Placental pericyte (primary cell): Measurements from ENCODE around the gene PSMD11. TPM values are rescaled to one million over a fixed set of nuclear protein-coding genes. Genes with fewer than 3 reads are reported as not detected.

Source experiments
- small RNA-seq: library from RNA; depleted of rRNA; stranded (forward); fragments of <200 nt; gene quantifications from one replicate; pipeline ENCODE3, GENCODE V24; 2012; ENCODE audit warnings: low replicate concordance
- total RNA-seq: library from RNA; depleted of rRNA; stranded (reverse); fragments of >200 nt; gene quantifications from 2 replicates; pipeline ENCODE4 v1.2.3, GENCODE V29; 2012

The PSMD11 gene
- 84.3 and 155 TPM in 2 replicates for total RNA-seq

DNA sequence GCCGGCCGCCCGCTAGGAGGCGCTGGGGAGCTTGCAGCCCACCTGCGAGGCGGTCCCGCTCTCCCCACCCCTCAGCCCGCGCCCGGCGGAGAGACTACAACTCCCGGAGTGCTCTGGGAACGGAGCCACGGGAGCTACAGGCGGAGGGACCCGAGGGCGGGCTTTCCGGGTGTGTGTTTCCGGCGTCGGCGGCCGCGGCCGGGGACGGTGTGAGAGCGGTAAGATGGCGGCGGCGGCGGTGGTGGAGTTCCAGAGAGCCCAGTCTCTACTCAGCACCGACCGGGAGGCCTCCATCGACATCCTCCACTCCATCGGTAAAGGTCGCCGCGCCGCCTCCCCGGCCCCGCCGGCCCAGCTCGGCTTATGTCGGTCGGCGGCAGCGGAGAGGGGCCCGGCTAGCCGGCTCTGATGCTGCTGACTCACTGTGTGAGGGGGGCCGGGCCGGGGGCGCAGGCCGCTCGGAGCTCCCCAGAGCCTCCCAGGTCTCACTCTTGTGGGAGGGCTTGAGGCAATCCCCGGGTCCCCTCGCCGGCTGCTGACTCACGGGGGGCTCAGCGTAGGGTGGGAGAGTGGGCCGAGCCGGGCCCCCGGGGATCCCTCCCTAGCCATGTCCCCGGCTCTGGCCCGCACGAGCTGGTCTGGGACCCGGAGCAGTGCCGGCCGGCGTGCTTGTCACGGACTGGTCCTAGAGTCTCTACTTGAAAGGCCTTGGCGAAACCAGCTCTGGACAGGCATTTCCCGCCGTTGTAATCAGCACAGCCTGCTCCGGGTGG is at the start of gene PSMD11:
Gene PSMD11, plus strand, starts transcription at position 210 of the 773 bp plus-strand sequence. Its CDS starts 14 bp downstream, at position 224.

DNA sequence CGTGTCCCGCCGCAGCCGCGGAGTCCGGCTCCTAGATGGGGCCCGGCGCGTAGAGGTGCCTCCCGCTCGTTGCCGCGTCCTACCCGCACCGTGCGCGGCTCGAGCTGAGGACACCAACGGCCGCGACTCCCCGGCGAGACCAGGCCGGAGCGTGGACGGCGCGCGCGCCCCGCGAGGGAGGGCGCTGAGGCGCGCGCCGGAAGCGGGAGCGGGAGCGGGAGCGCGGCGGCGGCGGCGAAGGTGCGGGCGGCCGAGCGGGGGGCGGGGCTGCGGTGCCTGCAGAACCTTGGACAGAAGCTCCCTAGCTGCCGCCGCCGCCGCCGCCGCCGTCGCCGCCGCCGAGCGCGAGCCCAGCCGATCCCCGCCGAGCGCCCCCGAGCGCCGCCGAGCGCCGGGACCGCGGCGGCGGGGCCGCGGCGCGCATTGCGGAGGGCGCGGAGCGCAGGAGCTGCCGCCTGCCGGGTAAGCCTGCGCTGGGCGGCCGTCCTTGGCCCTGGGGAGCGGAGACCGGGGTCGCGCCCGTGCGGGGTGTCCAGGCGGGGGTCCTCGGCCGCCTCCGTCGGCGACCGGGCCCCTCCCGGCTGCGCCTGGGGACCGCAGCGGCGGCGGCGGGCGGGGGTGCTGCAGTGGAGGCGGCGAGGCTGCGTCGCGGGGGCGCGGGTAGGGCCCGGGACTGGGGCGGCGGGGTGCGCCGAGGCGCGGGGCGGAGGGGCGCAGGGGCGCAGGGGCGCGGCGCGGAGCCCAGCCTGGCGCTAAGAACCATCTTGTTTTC is 42.6 kb downstream of the PSMD11 start, which contains the start of gene CDK5R1:
Gene CDK5R1, plus strand, starts transcription at position 293 of the 772 bp plus-strand sequence. CDS start 628 bp downstream, outside the sequence.

Small RNAs within 50 kb of the gene (small RNA-seq; reads per million reads assigned to genes)
- gene AC005899.2 = not detected
- not detected for gene AC005899.6
- gene RF00019 = not detected

Other genes starting within 250 kb of the PSMD11 start
- under 0.01 TPM in 1 of 2 replicates, not detected in the other for gene RHBDL3, start 178.7 kb upstream of the PSMD11 start, total RNA-seq
- 15.2 and 15.3 TPM in 2 replicates for gene C17orf75, start 102.3 kb upstream of the PSMD11 start, total RNA-seq
- 145 and 196 TPM in 2 replicates for gene ZNF207, start 94.4 kb upstream of the PSMD11 start, total RNA-seq
- gene CDK5R1, start 42.5 kb downstream of the PSMD11 start, total RNA-seq = 0.44 and 1.6 TPM in 2 replicates